ENCODE data around the gene SLC44A5.

- TF ChIP-seq POLR2A (IDR thresholded peaks at IDR 0.05), result no peak
- TF ChIP-seq, protein P1, sequence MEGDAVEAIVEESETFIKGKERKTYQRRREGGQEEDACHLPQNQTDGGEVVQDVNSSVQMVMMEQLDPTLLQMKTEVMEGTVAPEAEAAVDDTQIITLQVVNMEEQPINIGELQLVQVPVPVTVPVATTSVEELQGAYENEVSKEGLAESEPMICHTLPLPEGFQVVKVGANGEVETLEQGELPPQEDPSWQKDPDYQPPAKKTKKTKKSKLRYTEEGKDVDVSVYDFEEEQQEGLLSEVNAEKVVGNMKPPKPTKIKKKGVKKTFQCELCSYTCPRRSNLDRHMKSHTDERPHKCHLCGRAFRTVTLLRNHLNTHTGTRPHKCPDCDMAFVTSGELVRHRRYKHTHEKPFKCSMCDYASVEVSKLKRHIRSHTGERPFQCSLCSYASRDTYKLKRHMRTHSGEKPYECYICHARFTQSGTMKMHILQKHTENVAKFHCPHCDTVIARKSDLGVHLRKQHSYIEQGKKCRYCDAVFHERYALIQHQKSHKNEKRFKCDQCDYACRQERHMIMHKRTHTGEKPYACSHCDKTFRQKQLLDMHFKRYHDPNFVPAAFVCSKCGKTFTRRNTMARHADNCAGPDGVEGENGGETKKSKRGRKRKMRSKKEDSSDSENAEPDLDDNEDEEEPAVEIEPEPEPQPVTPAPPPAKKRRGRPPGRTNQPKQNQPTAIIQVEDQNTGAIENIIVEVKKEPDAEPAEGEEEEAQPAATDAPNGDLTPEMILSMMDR (IDR thresholded peaks at IDR 0.05), result no peak
Measured at GRCh38 chr1:75519651-75520427, 91.1 kb downstream of the SLC44A5 start.
